Measurements from ENCODE around the gene FLRT1.

DNA sequence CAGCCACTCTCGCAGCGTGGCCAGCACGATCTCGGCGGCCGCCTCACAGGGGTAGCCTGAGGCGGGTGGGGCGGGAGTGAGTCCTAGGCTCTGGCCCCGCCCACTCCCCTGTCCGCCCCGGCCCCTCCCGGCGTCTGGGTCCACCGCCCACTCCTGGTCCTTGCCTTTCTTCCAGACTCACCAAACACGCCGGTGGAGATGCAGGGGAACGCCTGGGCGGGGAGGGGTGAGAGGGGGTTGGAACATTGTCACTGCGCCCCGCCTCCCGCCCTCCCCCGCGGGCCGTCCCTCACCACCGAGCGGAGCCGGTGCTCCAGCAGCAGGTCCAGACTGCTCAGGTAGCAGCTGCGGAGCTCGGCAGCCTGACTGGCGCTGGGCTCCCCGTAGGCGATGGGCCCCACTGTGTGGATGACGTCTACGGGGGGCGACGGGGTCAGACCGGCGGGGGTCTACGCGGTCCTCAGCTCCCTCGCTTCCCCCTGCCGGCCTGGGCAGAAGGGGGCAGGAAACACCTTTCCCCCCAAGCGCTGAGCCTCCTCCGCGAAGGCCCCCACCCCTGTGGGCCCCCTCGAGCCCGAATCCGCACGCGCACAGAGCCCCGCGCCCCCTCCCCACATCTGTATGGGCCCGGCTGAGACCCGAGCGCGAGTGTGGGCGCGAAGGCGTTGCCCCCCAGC, 36.2 kb upstream of the FLRT1 start:
- TF ChIP-seq POLR2A (IDR thresholded peaks at IDR 0.05; ENCODE audit: low read depth, low read length) (peak; percentile 57; the same call in 1 of the 2 replicates), POLR2AphosphoS5 (IDR thresholded peaks at IDR 0.05; ENCODE audit: low read depth, low read length) (no peak), TAF1 (IDR thresholded peaks at IDR 0.05; ENCODE audit: borderline replicate concordance, low read depth, low read length) (no peak)
